IMR-90 (cell line): ENCODE results near the gene SCGB1C2.
"Not testable (repeated sequence)": the region's sequence is repeated elsewhere in the genome, so short reads cannot be mapped to it uniquely, and the experiment has no call there.

Experiments used
- CTCF ChIP-seq: conservative IDR thresholded peaks from 2 replicates; pipeline ENCODE4 v1.5.1; 2012; ENCODE audit warnings: mild to moderate bottlenecking, low read depth, low read length, improper control_type of control experiment
- RAD21 ChIP-seq: IDR thresholded peaks from 2 replicates; pipeline ENCODE4 v1.6.1; 2012; ENCODE audit warnings: low read length, improper control_type of control experiment

DNA sequence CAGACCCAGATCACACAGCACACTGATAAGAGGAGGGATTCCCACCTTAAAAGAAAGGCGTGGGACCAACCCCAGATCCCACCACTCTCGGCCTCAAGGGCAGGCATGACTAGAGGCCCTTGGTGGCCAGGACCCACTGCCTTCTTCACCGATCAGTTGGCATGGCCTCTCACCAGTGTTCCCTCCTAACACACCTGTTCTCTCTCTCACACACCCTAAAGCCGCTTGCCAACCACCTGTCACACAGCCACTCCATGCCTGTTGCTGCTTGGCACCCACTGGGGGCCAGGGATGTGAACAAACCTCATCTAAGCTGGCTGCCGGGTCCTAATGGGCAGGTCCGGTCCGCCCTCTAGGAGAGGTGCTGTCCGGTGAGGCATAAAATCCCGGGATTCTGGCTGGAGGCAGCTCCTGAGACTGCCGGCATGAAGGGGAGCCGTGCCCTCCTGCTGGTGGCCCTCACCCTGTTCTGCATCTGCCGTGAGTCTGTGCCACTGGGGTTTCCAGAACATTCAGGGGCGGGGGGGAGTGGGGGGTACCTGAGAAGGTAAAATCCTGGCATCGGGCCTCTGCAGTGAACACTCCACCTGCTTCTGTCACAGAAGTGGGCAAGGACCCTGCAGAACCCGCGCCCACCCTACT, at the start of gene SCGB1C2:
- not testable (repeated sequence) for TF ChIP-seq RAD21, CTCF
